HG02970 (cell line): Measurements from ENCODE around the gene NECTIN4.
A peak's percentile ranks its signal among the peaks of the same experiment; 100 is the strongest.

Experiments
- ATAC-seq: cut with Tn5 transposase; IDR thresholded peaks from one replicate; pipeline ENCODE4 v1.9.1; 2021; ENCODE audit warnings: mild to moderate bottlenecking, moderate library complexity, moderate number of reproducible peaks; ENCODE audit not compliant: unreplicated experiment, low FRiP score

The NECTIN4 gene

GRCh38 chr1:161083748-161084596 lies 5.4 kb downstream of the NECTIN4 start:
- ATAC-seq, result no peak

GRCh38 chr1:161082996-161083747 lies 6.2 kb downstream of the NECTIN4 start:
- ATAC-seq, result no peak

GRCh38 chr1:161082483-161082882 lies 6.9 kb downstream of the NECTIN4 start:
- no peak for ATAC-seq

GRCh38 chr1:161081519-161081918 lies 7.8 kb downstream of the NECTIN4 start:
- no peak for ATAC-seq

GRCh38 chr1:161080441-161081405 lies 8.6 kb downstream of the NECTIN4 start:
- no peak for ATAC-seq

- no peak for ATAC-seq
Measured at GRCh38 chr1:161079436-161080110, 9.8 kb downstream of the NECTIN4 start.

GRCh38 chr1:161077426-161077825 lies 11.9 kb downstream of the NECTIN4 start:
- no peak for ATAC-seq

GRCh38 chr1:161076410-161076809 lies 12.9 kb downstream of the NECTIN4 start:
- ATAC-seq, result no peak

GRCh38 chr1:161074676-161075368 lies 14.5 kb downstream of the NECTIN4 start:
- ATAC-seq, result no peak

GRCh38 chr1:161073474-161074121 lies 15.8 kb downstream of the NECTIN4 start:
- no peak for ATAC-seq

- no peak for ATAC-seq
Measured at GRCh38 chr1:161072751-161073449, 16.5 kb downstream of the NECTIN4 start.

- ATAC-seq, result no peak
Measured at GRCh38 chr1:161071886-161072371, 17.4 kb downstream of the NECTIN4 start.

- ATAC-seq, result no peak
Measured at GRCh38 chr1:161070761-161071160, 18.6 kb downstream of the NECTIN4 start.

- ATAC-seq, result peak; percentile 65
Measured at GRCh38 chr1:161069731-161070270, 19.6 kb downstream of the NECTIN4 start, which contains the start of gene ARHGAP30. TSS of gene ARHGAP30 (minus strand) at chr1:161069891. CDS start at chr1:161069624, 267 bp downstream.

- peak; percentile 9 for ATAC-seq
Measured at GRCh38 chr1:161069241-161069640, 20.1 kb downstream of the NECTIN4 start.

- ATAC-seq, result no peak
Measured at GRCh38 chr1:161068306-161069234, 20.8 kb downstream of the NECTIN4 start.

- no peak for ATAC-seq
Measured at GRCh38 chr1:161066694-161067093, 22.7 kb downstream of the NECTIN4 start.
